Measurements from ENCODE around the gene NTNG1.

GRCh38 chr1:107315652-107316051 lies 174.8 kb downstream of the NTNG1 start:
- no peak for TF ChIP-seq CTCF (IDR thresholded peaks at IDR 0.05)
- no peak for TF ChIP-seq EZH2 (IDR thresholded peaks at IDR 0.05)

Measured in neural progenitor cell (in vitro differentiated cells).